HepG2 (cell line): ENCODE results near the gene MSANTD1.

Source experiments
- U2AF1 ChIP-seq: fragments of 200-400 bp; formaldehyde crosslinking; optimal IDR thresholded peaks from 2 replicates; pipeline ENCODE3; 2017; ENCODE audit warnings: mild to moderate bottlenecking, low read depth, low read length
- ZNF75D ChIP-seq: sonication (generic); formaldehyde crosslinking; IDR thresholded peaks from 2 replicates; pipeline ENCODE4 v1.8.1; 2023; ENCODE audit warnings: missing genetic modification reagents, mild to moderate bottlenecking, borderline replicate concordance

- no peak for TF ChIP-seq ZNF75D (CRISPR knock-in tag)
- TF ChIP-seq U2AF1 = no peak
Measured at GRCh38 chr4:3237712-3238560, 11.0 kb upstream of the MSANTD1 start.
